ENCODE results near the gene DYRK4.

DYRK4 gene

GRCh38 chr12:4628406-4628805, 66.4 kb downstream of the DYRK4 start:
- no peak for DNase-seq

GRCh38 chr12:4630262-4630661, 68.3 kb downstream of the DYRK4 start:
- no peak for DNase-seq

DNA sequence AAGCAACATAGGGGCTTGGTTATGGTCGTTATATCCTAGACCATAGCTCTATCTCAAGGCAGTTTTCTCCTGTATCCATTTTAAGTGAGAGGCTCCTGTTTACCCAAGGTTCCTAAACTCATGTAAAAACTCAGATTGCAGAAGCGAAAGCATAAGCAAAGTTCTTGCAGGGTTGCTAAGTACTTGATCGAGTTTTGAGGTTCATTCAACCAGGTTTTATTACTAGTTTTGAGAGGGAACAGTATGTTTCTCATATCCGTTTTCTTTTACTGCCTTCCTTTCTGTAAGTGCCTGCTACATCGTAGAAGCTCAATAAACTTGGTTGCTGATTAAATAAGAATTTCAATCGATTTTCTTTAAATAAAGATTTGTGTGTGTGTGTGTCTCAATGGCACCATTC, 81.7 kb downstream of the DYRK4 start:
- no peak for DNase-seq

- no peak for DNase-seq
These were observed 83.0 kb downstream of the DYRK4 start for GRCh38 chr12:4645023-4645422.

GRCh38 chr12:4648104-4648500, 86.1 kb downstream of the DYRK4 start:
- DNase-seq = no peak

DNA sequence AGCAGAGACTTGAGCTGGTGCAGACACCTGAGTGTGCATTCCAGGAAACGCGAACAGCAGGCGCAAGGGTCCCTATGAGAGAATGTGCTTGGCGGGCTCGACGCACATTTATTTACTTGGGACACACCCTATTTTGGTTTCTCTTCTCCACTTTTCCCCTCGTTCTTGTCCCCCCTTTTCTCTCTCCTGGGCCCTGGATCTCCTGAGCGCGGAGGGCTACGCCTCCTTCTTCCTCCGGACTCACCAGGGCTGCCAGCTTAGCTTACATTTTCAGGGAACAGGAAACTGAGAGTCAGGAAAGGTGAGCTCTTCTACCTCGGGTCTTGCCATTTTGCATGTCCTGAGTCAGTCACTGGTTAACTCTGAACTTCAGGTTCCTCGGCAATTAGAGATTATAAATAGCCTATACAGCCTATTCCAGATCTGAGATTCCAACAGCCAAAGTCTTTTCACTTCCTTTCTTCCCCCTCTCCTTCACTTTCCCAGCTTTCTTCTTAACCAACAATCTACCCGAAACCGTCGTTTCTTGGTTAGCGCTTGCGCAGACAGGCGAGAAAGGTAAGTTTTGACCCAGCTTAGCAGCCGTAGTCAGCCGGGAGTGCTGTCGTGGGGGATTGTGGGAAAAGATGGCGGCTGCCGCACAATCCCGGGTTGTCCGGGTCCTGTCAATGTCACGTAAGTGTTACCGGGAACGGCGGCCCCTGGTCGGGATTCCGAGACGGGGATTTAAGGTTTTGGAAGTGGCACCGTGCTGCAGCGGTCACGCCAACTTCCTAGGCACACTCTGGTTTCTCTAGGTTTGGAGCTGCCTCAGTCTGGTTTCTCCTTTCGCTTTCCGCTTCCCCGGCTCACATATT, 86.7 kb downstream of the DYRK4 start, which contains the start of the genes AKAP3 and NDUFA9:
Gene AKAP3 (minus strand): TSS at position 551 of the 857 bp plus-strand sequence. CDS start 10,855 bp downstream, outside the sequence.
Gene NDUFA9 (plus strand): TSS at position 614 of the 857 bp plus-strand sequence. CDS start 13 bp downstream, at position 627.
- DNase-seq = peak; percentile 23 to 66 (median 52)

GRCh38 chr12:4649358-4649661, 87.3 kb downstream of the DYRK4 start:
- DNase-seq = no peak

DNA sequence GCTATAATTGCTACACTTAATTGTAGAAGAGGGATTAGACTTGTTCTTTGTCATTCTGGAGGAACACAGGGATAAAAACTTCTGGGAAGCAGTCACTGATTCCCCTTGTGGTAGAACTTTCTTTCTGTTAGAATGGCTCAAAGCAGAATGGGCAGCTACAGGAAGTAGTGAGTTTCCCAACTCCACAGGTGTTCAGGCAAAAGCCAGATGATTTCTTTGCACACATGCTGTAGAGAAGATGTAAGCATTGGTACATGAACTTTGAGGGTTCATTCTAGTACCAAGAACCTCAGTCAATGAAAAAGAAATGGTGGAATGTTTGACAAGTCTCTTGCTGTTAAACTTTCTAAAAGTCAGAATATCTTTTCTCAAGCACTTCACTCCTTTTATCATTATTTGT, 91.2 kb downstream of the DYRK4 start:
- no peak for DNase-seq

DNA sequence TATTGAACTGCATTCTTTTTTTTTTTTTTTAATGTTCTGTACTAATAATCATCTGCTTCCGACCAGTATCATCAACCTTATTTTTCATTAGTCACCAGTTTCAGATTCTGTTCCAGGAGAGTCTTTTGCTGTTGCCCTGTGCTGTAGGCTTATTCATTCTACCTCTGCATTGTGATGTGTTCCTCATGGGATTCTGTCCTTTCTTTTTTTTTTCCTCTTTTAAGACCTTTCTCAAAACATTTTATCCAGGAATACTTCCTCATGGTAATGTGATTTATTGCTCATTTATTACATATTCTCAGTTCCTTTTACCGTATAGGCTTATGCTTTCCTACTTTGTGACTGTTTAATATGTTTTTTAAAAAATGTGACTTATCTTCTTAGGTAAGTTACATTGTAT, 91.7 kb downstream of the DYRK4 start:
- DNase-seq = no peak
